ENCODE results near the gene SPRR2F.

- TF ChIP-seq CTCF (conservative IDR thresholded peaks at IDR 0.05; ENCODE audit: low read depth in 2 of 2) (no peak), EZH2 (IDR thresholded peaks at IDR 0.05; ENCODE audit: low read depth, unreplicated experiment) (no peak), POLR2AphosphoS5 (IDR thresholded peaks at IDR 0.05; ENCODE audit: low read depth) (no peak), REST (IDR thresholded peaks at IDR 0.05; ENCODE audit: unreplicated experiment) (no peak), ZNF331 (CRISPR knock-in tag; IDR thresholded peaks at IDR 0.05; ENCODE audit: low read depth) (no peak), EZH2phosphoT487 (IDR thresholded peaks at IDR 0.05; ENCODE audit: unreplicated experiment) (no peak), JUNB (IDR thresholded peaks at IDR 0.05; ENCODE audit: unreplicated experiment) (no peak)
Measured at GRCh38 chr1:153087652-153088051, 25.7 kb downstream of the SPRR2F start.

Measured in GM23338 (cell line).